IMR-90 (cell line): Measurements from ENCODE around the gene MS4A18.

Experiments used
- CHD1 ChIP-seq: IDR thresholded peaks from 2 replicates; pipeline ENCODE4 v1.6.1; 2012; ENCODE audit warnings: low read depth, low read length, improper control_type of control experiment
- CTCF ChIP-seq: conservative IDR thresholded peaks from 2 replicates; pipeline ENCODE4 v1.5.1; 2012; ENCODE audit warnings: mild to moderate bottlenecking, low read depth, low read length, improper control_type of control experiment
- ELK1 ChIP-seq: fragments of 150-350 bp; IDR thresholded peaks from 2 replicates; pipeline ENCODE4 v1.6.1; 2016; ENCODE audit warnings: low read depth, mild to moderate bottlenecking, low read length, moderate library complexity, borderline replicate concordance
- POLR2A ChIP-seq: IDR thresholded peaks from 2 replicates; pipeline ENCODE4 v1.6.1; 2012; ENCODE audit warnings: mild to moderate bottlenecking, low read depth, low read length
- SMC3 ChIP-seq: fragments of 150-350 bp; IDR thresholded peaks from 2 replicates; pipeline ENCODE4 v1.6.1; 2016; ENCODE audit warnings: low read depth, mild to moderate bottlenecking, antibody characterized with exemption, low read length, moderate library complexity

DNA sequence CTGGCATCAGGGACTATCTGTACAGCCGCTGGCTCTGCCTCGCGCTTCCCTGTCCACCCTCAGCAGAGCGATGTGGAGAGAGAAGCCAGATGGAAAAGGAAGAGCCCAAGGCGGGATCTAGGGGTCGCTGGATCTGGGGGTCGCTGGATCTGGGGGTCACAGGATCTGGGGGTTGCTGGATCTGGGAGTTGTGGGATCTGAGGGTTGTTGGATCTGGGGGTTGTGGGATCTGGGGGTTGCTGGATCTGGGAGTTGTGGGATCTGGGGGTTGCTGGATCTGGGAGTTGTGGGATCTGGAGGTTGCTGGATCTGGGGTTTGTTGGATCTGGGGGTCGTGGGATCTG is 58.6 kb downstream of the MS4A18 start:
- TF ChIP-seq CTCF (no peak), POLR2A (no peak), SMC3 (no peak), CHD1 (no peak), ELK1 (no peak)
